HepG2 (cell line): Measurements from ENCODE around the gene SLC35F6. TPM values are rescaled to one million over a fixed set of nuclear protein-coding genes. Genes with fewer than 3 reads are reported as not detected.
A peak's percentile ranks its signal among the peaks of the same experiment; 100 is the strongest.

Experiments used
- BRD4 ChIP-seq: sonication (generic); formaldehyde crosslinking; IDR thresholded peaks from 2 replicates; pipeline ENCODE4 v1.4.0; 2020; ENCODE audit warnings: missing genetic modification reagents
- DMAP1 ChIP-seq: IDR thresholded peaks from 2 replicates; pipeline ENCODE4 v1.6.1; 2016
- FOXO4 ChIP-seq: sonication (generic); formaldehyde crosslinking; conservative IDR thresholded peaks from 2 replicates; pipeline ENCODE4 v1.8.1; 2023; ENCODE audit warnings: missing genetic modification reagents
- KDM6A ChIP-seq: IDR thresholded peaks from 2 replicates; pipeline ENCODE4 v1.6.1; 2016; ENCODE audit warnings: low read depth
- MLX ChIP-seq: IDR thresholded peaks from 2 replicates; pipeline ENCODE4 v1.6.1; 2016
- MLXIP ChIP-seq: sonication (generic); formaldehyde crosslinking; IDR thresholded peaks from 2 replicates; pipeline ENCODE4 v1.9.0; 2021; ENCODE audit warnings: missing genetic modification reagents, borderline replicate concordance
- MXD1 ChIP-seq: sonication (generic); formaldehyde crosslinking; IDR thresholded peaks from 2 replicates; pipeline ENCODE4 v1.4.0; 2020; ENCODE audit warnings: mild to moderate bottlenecking, missing genetic modification reagents
- NCOA1 ChIP-seq: sonication (generic); formaldehyde crosslinking; IDR thresholded peaks from 2 replicates; pipeline ENCODE4 v1.9.0; 2021; ENCODE audit warnings: missing genetic modification reagents
- NFE2L2 ChIP-seq: fragments of 150-350 bp; IDR thresholded peaks from 2 replicates; pipeline ENCODE4 v1.6.1; 2014; ENCODE audit warnings: low read length
- REXO4 ChIP-seq: sonication (generic); formaldehyde crosslinking; IDR thresholded peaks from 2 replicates; pipeline ENCODE4 v1.8.0; 2022; ENCODE audit warnings: missing genetic modification reagents, mild to moderate bottlenecking, borderline replicate concordance
- SP1 ChIP-seq, 2 experiments: fragments of 450-650 bp in 1 of 2; sonication (generic) in 1 of 2; formaldehyde crosslinking in 1 of 2; IDR thresholded peaks; 2 replicates each; pipeline versions ENCODE4 v1.4.0 to v1.6.1; 2016 to 2020; ENCODE audit warnings: missing genetic modification reagents in 1 of 2
- ZKSCAN8 ChIP-seq: IDR thresholded peaks from 2 replicates; pipeline ENCODE4 v1.6.1; 2016; ENCODE audit warnings: borderline replicate concordance, missing genetic modification reagents, missing compliant biosample characterization
- ZNF530 ChIP-seq: sonication (generic); formaldehyde crosslinking; IDR thresholded peaks from 2 replicates; pipeline ENCODE4 v1.5.0; 2020; ENCODE audit warnings: low read depth, mild to moderate bottlenecking, missing genetic modification reagents
- ZNF589 ChIP-seq: sonication (generic); formaldehyde crosslinking; conservative IDR thresholded peaks from 2 replicates; pipeline ENCODE4 v1.8.0; 2022; ENCODE audit warnings: mild to moderate bottlenecking, moderate library complexity, missing genetic modification reagents
- ZNF747 ChIP-seq: sonication (generic); formaldehyde crosslinking; IDR thresholded peaks from 2 replicates; pipeline ENCODE4 v1.8.1; 2023; ENCODE audit warnings: missing genetic modification reagents, mild to moderate bottlenecking, borderline replicate concordance
- ZNF775 ChIP-seq: sonication (generic); formaldehyde crosslinking; IDR thresholded peaks from 2 replicates; pipeline ENCODE4 v1.4.0; 2020; ENCODE audit warnings: missing genetic modification reagents, mild to moderate bottlenecking, moderate library complexity, borderline replicate concordance
- ZNF777 ChIP-seq: sonication (generic); formaldehyde crosslinking; IDR thresholded peaks from 2 replicates; pipeline ENCODE4 v1.4.0; 2020; ENCODE audit warnings: missing genetic modification reagents
- ZNF780A ChIP-seq: sonication (generic); formaldehyde crosslinking; IDR thresholded peaks from 2 replicates; pipeline ENCODE4 v1.8.0; 2022; ENCODE audit warnings: mild to moderate bottlenecking, missing genetic modification reagents, moderate library complexity
- ZNF792 ChIP-seq: IDR thresholded peaks from 2 replicates; pipeline ENCODE4 v1.6.1; 2016
- ZNF879 ChIP-seq: sonication (generic); formaldehyde crosslinking; IDR thresholded peaks from 2 replicates; pipeline ENCODE4 v1.8.1; 2023; ENCODE audit warnings: missing genetic modification reagents
- ZSCAN12 ChIP-seq: sonication (generic); formaldehyde crosslinking; IDR thresholded peaks from 2 replicates; pipeline ENCODE4 v1.9.0; 2021; ENCODE audit warnings: mild to moderate bottlenecking, missing genetic modification reagents
- polyA plus RNA-seq, 8 experiments: library from polyadenylated mRNA; depleted of rRNA in 3 of 8; stranded (reverse) in 7 of 8; unstranded in 1 of 8; fragments of >200 nt; fragmentation: Illumina TruSeq in 4 of 8; extraction: Trizol in 4 of 8; gene quantifications; 2 replicates each; pipeline versions ENCODE4 v1.2.1 to v1.2.3, GENCODE V29; 2011 to 2016; ENCODE audit warnings: low read depth in 4 of 8, missing spikeins in 1 of 8, mixed read lengths in 1 of 8; ENCODE audit not compliant: insufficient read depth in 1 of 8
- total RNA-seq, 5 experiments: library from RNA; depleted of rRNA; stranded (reverse); fragments of >200 nt; fragmentation: Illumina TruSeq; extraction: Trizol; gene quantifications; 2 replicates each; pipeline ENCODE4 v1.2.3, GENCODE V29; 2016; ENCODE audit warnings: low read depth in 1 of 5

SLC35F6 gene
- total and polyA plus RNA-seq, 2 of the 13 experiments (the other 11 are each of a cell fraction or from before 2014, with no cell fraction given) = 15.2 to 21.2 TPM

GRCh38 chr2:26764078-26764887 lies at the start of gene SLC35F6 (continued):
- TF ChIP-seq KDM6A (CRISPR knock-in tag) (no peak), ZNF879 (CRISPR knock-in tag) (no peak; the same call in 1 of the 2 replicates), MLXIP (CRISPR knock-in tag) (no peak), ZNF589 (CRISPR knock-in tag) (no peak), ZSCAN12 (CRISPR knock-in tag) (0 out of 2 replicates have a peak, but pooled peaks have one; percentile 61), ZNF777 (no peak; the same call in 1 of the 2 replicates), MLX (CRISPR knock-in tag) (no peak; the same call in 1 of the 2 replicates), ZNF775 (CRISPR knock-in tag) (no peak), BRD4 (CRISPR knock-in tag) (peak; percentile 64; the same call in 1 of the 2 replicates), DMAP1 (CRISPR knock-in tag) (peak; percentile 52; the same call in 1 of the 2 replicates), FOXO4 (CRISPR knock-in tag) (peak; percentile 96; the same call in 1 of the 2 replicates), ZNF747 (peak; percentile 92), ZNF530 (CRISPR knock-in tag) (no peak), SP1 (IDR thresholded peaks at IDR 0.05) (no peak), SP1 (CRISPR knock-in tag; IDR thresholded peaks at IDR 0.05) (peak; percentile 81), MXD1 (peak; percentile 77), ZKSCAN8 (CRISPR knock-in tag) (no peak; the same call in 1 of the 2 replicates), ZNF780A (no peak), ZNF792 (CRISPR knock-in tag) (peak; percentile 81; the same call in 1 of the 2 replicates), NCOA1 (CRISPR knock-in tag) (peak; percentile 73; the same call in 1 of the 2 replicates), REXO4 (CRISPR knock-in tag) (0 out of 2 replicates have a peak, but pooled peaks have one; percentile 28), NFE2L2 (no peak)
